Adrenal gland (tissue), 12 donors: ENCODE results near the gene COL23A1. TPM values are rescaled to one million over a fixed set of nuclear protein-coding genes. Genes with fewer than 3 reads are reported as not detected.

Experiments
- DNase-seq, 7 donors: peaks; one replicate each; pipeline ENCODE4 v3.0.0-alpha.2; 2019 to 2020
- H3K27ac ChIP-seq, 5 donors: fragments of 200-600 bp; sonication (generic) in 4 of 5; 1 replicate in 3 of 5; 2 replicates in 2 of 5; pipeline versions ENCODE4 v1.5.1 to v1.8.0; 2016 to 2020; ENCODE audit warnings: mild to moderate bottlenecking in 1 of 5
- H3K27me3 ChIP-seq: fragments of 200-600 bp; 2 replicates; pipeline ENCODE4 v1.8.0; 2021
- H3K36me3 ChIP-seq, 2 donors: fragments of 200-600 bp; replicated peaks in 1 of 2; 1 replicate in 1 of 2; 2 replicates in 1 of 2; pipeline versions ENCODE4 v1.5.1 to v1.8.0; 2018 to 2022
- H3K4me1 ChIP-seq, 2 donors: fragments of 200-600 bp; replicated peaks in 1 of 2; 1 replicate in 1 of 2; 2 replicates in 1 of 2; pipeline versions ENCODE4 v1.5.1 to v1.8.0; 2018 to 2021
- H3K4me3 ChIP-seq, 4 donors: fragments of 200-600 bp; sonication (generic) in 3 of 4; one replicate each; pipeline ENCODE4 v1.5.1; 2016 to 2018
- H3K9me3 ChIP-seq, 3 donors: fragments of 200-600 bp; sonication (generic) in 1 of 3; replicated peaks in 1 of 3; 1 replicate in 2 of 3; 2 replicates in 1 of 3; pipeline versions ENCODE4 v1.5.1 to v1.8.0; 2016 to 2021
- POLR2A ChIP-seq, 2 donors: fragments of 450-650 bp; IDR thresholded peaks; one replicate each; pipeline ENCODE4 v1.6.1; 2017; ENCODE audit warnings: antibody characterized with exemption in 2 of 2, mild to moderate bottlenecking in 2 of 2, moderate library complexity in 1 of 2
- WGBS, 4 donors: extraction: QIAGEN DNeasy Blood & Tissue Kit in 2 of 4; methylation state at CpG; one replicate each; pipeline versions ENCODE4 v1.1.5 to v1.1.7; 2013 to 2017; 5-methylcytosine and 5-hydroxymethylcytosine counted together
- intact Hi-C, 2 donors: fragments of 100-400 bp; cut with DNase I; formaldehyde crosslinking; loops; one replicate each; pipeline versions ENCODE4 v1.14.1 to v1.15.0; 2022 to 2023
- polyA plus RNA-seq, 3 donors: library from polyadenylated mRNA; stranded (reverse); fragments of 200-250 nt in 2 of 3; fragments of 350-450 nt in 1 of 3; fragmentation: Illumina TruSeq in 1 of 3; extraction: RNeasy Lipid Tissue Mini Kit (QIAGEN cat#74804) in 1 of 3; gene quantifications; one replicate each; pipeline ENCODE4 v1.2.3, GENCODE V29; 2013 to 2014
- total RNA-seq, 9 donors: library from RNA; depleted of rRNA in 4 of 9; stranded (reverse); fragments of >200 nt in 4 of 9; fragments of 120-200 nt in 1 of 9; fragmentation: NEBNext Ultra II Directional in 1 of 9; extraction: Animal tissue kit (Norgen Biotek cat#: 25700) in 1 of 9; gene quantifications; one replicate each; pipeline versions ENCODE4 v1.1.0 to v1.2.4, GENCODE V29; 2013 to 2023
- TF ChIP-seq, protein P1 (sequence below), 6 experiments: fragments of 450-650 bp in 4 of 6; fragments of 200-600 bp in 2 of 6; sonication (generic) in 1 of 6; IDR thresholded peaks; 1 replicate in 5 of 6; 2 replicates in 1 of 6; pipeline versions ENCODE4 v1.5.1 to v1.8.0; 2016 to 2021; ENCODE audit warnings: antibody characterized with exemption in 6 of 6, mild to moderate bottlenecking in 2 of 6, moderate library complexity in 1 of 6
- donor health status: healthy with polysubstance abuse.
- donor health status: Bipolar disorder and iron deficiency.
- donor health status: DM: yes; HTN: yes; CAD: no.
- donor health status: DM: no; HTN: no; CAD: no.
- donor health status: DM: no; HTN: no; CAD: no.
- donor health status: DM: yes; HTN: yes; CAD: no.

Gene COL23A1
- total and polyA plus RNA-seq, 12 donors = 0.09 to 4.4 (median 0.88) TPM

DNA sequence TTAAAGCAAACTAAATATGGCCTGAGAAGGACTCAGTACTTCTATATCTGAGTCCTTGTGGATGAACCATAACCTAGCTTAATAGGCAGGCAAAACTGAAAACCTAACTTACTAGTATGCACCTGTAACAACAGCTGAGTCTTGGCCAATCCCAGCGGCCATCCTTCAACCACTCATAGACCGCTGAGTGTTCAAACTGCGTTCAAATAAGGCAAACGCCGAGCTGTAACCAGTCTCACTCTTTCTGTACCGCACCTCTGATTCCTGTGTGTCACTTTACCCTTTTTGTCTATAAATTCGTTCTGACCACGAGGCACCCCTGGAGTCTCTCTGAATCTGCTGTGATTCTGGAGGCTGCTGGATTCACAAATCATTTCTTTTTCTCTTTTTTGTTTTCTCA, 170.5 kb downstream of the COL23A1 start:
- TF ChIP-seq, protein P1, sequence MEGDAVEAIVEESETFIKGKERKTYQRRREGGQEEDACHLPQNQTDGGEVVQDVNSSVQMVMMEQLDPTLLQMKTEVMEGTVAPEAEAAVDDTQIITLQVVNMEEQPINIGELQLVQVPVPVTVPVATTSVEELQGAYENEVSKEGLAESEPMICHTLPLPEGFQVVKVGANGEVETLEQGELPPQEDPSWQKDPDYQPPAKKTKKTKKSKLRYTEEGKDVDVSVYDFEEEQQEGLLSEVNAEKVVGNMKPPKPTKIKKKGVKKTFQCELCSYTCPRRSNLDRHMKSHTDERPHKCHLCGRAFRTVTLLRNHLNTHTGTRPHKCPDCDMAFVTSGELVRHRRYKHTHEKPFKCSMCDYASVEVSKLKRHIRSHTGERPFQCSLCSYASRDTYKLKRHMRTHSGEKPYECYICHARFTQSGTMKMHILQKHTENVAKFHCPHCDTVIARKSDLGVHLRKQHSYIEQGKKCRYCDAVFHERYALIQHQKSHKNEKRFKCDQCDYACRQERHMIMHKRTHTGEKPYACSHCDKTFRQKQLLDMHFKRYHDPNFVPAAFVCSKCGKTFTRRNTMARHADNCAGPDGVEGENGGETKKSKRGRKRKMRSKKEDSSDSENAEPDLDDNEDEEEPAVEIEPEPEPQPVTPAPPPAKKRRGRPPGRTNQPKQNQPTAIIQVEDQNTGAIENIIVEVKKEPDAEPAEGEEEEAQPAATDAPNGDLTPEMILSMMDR (IDR thresholded peaks at IDR 0.05) = no peak
- TF ChIP-seq POLR2A (IDR thresholded peaks at IDR 0.05) = no peak
- WGBS, 4 donors = 72 to 78% (median 77%) methylated on average over 8 of the region's 8 CpGs

DNA sequence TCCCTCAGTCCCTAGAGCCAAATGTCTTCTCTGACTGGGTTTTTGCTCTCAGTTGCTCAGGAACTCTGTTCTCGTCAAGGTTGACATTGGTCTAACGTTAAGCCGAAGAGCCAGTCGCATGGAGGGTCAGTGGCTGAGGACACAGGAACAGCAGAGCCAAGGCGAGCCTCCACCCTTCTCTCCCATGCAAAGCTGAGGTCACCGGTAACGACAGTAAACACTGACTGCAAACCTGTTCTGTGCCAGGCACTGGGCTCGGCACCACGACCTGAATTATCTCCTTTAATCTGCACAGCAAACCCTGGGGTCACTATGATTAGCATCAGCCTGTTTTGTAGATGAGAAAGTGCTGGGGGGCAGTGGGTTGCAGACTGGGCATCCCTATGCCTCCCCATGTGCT, 171.0 kb downstream of the COL23A1 start:
- 76 to 83% (median 79%) methylated on average over 5 to 9 of the region's 9 CpGs for WGBS, 4 donors
- TF ChIP-seq POLR2A (IDR thresholded peaks at IDR 0.05) = no peak
- TF ChIP-seq, protein P1 (IDR thresholded peaks at IDR 0.05) = no peak
- DNase-seq = no peak
- Histone ChIP-seq H3K27ac (no peak overlapping the region), H3K27me3 (no peaks in the 10 kb centered on the region), H3K9me3 (no peaks in the 10 kb centered on the region), H3K4me1 (no peaks in the 10 kb centered on the region), H3K4me3 (no peak overlapping the region), H3K36me3 (no peaks in the 10 kb centered on the region)
- intact Hi-C loops = no loop called here

More for the DNA sequence above, 170.5 kb downstream of the COL23A1 start:
- H3K9me3 ChIP-seq = no peaks in the 10 kb centered on the region
- no peaks in the 10 kb centered on the region for H3K27me3 ChIP-seq
- DNase-seq = no peak
- H3K4me1 ChIP-seq = no peaks in the 10 kb centered on the region
- H3K27ac ChIP-seq = no peak overlapping the region
- no peaks in the 10 kb centered on the region for H3K36me3 ChIP-seq
- intact Hi-C loops = no loop called here
- no peak overlapping the region for H3K4me3 ChIP-seq

DNA sequence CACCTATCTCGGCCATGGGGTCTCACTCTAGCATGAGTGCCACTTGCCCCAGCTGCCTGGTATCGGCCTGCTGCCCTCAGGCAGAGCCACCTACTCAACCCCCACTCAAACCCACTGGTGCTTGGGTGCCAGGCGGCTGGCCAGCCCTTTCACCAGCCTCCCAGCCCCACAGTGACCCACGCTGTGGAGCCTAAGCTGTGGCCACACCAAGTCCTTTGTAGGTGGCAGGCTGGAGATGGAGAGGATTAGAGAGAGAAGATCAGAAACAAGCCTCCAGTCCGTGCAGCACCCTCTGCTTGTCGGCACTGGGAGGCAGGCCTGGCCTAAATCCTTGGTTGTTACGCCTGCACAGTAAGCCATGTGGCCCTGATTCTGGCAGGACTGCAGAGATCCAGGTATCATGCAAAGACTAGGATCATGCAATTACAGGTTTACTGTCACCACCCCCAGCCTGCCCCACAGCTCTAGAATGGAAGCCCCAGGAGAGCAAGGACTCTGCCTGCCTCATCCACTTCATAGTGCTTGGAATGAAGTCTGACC, 171.7 kb downstream of the COL23A1 start:
- TF ChIP-seq, protein P1 (IDR thresholded peaks at IDR 0.05) = no peak
- TF ChIP-seq POLR2A (IDR thresholded peaks at IDR 0.05) = no peak
- peak in 1 of 7 donors; percentile 24 for DNase-seq
- H3K27me3 ChIP-seq = no peaks in the 10 kb centered on the region
- H3K4me3 ChIP-seq = no peak overlapping the region
- intact Hi-C loops = no loop called here
- 87 to 97% (median 90%) methylated on average over 4 to 7 of the region's 7 CpGs for WGBS, 4 donors
- H3K27ac ChIP-seq = no peak overlapping the region
- H3K9me3 ChIP-seq = no peaks in the 10 kb centered on the region
- no peaks in the 10 kb centered on the region for H3K4me1 ChIP-seq
- no peaks in the 10 kb centered on the region for H3K36me3 ChIP-seq

DNA sequence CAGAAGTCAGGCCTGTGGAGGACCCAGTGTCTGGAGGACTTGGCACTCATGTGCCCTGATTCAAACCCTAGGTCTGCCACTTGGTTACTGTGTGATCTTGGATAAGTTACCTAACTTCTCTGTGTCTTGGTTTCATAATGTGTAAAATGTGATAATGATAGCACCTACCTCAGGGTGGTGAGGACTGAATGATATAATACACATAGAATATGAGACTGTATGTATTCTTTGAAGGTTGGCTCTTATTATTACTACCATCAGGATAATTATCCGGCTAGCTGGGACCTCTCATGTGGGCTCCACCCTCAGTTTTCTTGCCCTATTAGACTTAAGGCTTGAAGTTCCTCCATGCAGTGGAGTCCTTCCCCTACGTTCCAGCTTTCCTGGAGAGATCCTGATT, 172.2 kb downstream of the COL23A1 start:
- Histone ChIP-seq H3K27me3 (no peaks in the 10 kb centered on the region), H3K4me1 (no peaks in the 10 kb centered on the region), H3K4me3 (no peak overlapping the region), H3K27ac (no peak overlapping the region), H3K36me3 (no peaks in the 10 kb centered on the region), H3K9me3 (no peaks in the 10 kb centered on the region)
- 86 to 100% (median 93%) methylated on average over 2 of the region's 2 CpGs for WGBS, 4 donors
- intact Hi-C loops = no loop called here
- DNase-seq = peak in 1 of 7 donors; percentile 9
- TF ChIP-seq, protein P1 (IDR thresholded peaks at IDR 0.05) = no peak
- no peak for TF ChIP-seq POLR2A (IDR thresholded peaks at IDR 0.05)
